Measurements from ENCODE around the gene SLC16A4.

GRCh38 chr1:110404401-110404800 lies 13.6 kb upstream of the SLC16A4 start:
- TF ChIP-seq TCF7L2 (IDR thresholded peaks at IDR 0.05; ENCODE audit: low read depth, low read length) (no peak), CTCF (IDR thresholded peaks at IDR 0.05) (no peak), POLR2AphosphoS5 (IDR thresholded peaks at IDR 0.05; ENCODE audit: low read depth, low read length) (no peak)
- TF ChIP-seq, protein P1, sequence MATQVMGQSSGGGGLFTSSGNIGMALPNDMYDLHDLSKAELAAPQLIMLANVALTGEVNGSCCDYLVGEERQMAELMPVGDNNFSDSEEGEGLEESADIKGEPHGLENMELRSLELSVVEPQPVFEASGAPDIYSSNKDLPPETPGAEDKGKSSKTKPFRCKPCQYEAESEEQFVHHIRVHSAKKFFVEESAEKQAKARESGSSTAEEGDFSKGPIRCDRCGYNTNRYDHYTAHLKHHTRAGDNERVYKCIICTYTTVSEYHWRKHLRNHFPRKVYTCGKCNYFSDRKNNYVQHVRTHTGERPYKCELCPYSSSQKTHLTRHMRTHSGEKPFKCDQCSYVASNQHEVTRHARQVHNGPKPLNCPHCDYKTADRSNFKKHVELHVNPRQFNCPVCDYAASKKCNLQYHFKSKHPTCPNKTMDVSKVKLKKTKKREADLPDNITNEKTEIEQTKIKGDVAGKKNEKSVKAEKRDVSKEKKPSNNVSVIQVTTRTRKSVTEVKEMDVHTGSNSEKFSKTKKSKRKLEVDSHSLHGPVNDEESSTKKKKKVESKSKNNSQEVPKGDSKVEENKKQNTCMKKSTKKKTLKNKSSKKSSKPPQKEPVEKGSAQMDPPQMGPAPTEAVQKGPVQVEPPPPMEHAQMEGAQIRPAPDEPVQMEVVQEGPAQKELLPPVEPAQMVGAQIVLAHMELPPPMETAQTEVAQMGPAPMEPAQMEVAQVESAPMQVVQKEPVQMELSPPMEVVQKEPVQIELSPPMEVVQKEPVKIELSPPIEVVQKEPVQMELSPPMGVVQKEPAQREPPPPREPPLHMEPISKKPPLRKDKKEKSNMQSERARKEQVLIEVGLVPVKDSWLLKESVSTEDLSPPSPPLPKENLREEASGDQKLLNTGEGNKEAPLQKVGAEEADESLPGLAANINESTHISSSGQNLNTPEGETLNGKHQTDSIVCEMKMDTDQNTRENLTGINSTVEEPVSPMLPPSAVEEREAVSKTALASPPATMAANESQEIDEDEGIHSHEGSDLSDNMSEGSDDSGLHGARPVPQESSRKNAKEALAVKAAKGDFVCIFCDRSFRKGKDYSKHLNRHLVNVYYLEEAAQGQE (IDR thresholded peaks at IDR 0.05; ENCODE audit: insufficient read depth in 1 of 2, low read depth in 2 of 2, low read length in 1 of 2) = no peak
